SHP77 (cell line): Measurements from ENCODE around the gene RBM47.
A peak's percentile ranks its signal among the peaks of the same experiment; 100 is the strongest.
"Not testable (repeated sequence)": the region's sequence is repeated elsewhere in the genome, so short reads cannot be mapped to it uniquely, and the experiment has no call there.

ENCODE experiments used
- DNase-seq, 2 experiments: peaks; one replicate each; lab custom pipeline; 2025; lab: John Stamatoyannopoulos, UW

The RBM47 gene

DNA sequence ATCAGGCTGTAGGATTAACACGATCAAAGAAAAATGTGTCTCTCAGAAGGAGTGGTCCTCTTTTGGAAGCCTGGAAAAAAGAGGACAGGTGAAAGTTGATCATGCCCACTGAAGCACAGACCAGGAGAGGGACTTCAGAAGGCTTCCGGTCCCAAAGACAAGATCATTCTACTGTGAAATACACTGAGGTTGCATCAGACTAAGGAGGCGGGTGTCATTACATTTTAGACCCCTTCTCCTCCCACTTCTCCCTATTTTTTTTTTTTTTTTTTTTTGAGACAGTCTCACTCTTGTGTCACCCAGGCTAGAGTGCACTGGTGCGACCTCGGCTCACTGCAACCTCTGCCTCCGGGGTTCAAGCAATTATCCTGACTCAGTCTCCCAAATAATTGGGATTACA, 67.5 kb downstream of the RBM47 start:
- DNase-seq: no peak

- DNase-seq: not testable (repeated sequence)
Observed at GRCh38 chr4:40561543-40562177, 68.0 kb downstream of the RBM47 start.

DNA sequence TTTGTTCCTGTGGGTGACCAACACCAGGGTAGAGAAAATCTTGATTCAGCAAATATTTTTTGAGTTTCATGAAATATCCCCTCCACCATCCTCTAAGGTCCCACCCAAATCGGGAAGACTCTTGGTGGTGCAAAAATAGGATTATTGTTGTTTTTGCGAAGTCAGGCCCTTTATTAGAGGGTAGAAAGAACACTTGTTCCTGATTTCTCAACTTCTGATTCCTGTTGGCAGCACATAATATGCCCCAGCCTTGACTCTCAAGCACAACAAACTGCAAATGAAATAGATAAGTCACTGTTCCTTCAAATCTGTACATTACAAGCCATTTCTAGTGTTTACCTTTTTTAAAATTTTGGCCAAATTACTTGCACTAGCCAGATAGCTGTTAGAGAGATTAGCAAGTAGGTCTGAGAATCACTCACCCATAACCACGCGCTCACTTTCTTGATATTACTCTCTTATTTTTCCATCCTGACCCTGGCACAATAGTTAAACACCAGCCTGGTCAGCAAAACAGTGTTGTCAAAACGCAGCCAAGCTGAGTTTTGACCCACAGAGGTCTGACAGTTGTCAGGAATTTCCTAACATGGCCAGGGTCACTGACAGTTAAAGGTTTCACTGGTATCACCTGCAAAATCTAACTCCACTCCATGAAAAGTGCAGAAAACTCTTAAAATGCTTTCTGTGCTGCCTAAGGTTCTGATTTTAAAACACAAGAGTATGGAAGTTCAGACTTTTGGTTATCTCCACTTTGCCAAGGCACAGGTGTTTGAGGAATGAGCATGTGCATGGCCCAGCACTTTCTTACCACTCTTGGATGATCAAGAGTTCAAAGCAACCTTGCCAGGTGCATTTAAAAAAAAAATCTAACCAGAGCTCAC, 69.8 kb downstream of the RBM47 start:
- DNase-seq: no peak

GRCh38 chr4:40557736-40558135, 71.9 kb downstream of the RBM47 start:
- DNase-seq: no peak

- DNase-seq: no peak
Observed at GRCh38 chr4:40555176-40555900, 74.3 kb downstream of the RBM47 start.

- not testable (repeated sequence) for DNase-seq
Observed at GRCh38 chr4:40554641-40555040, 75.0 kb downstream of the RBM47 start.

DNA sequence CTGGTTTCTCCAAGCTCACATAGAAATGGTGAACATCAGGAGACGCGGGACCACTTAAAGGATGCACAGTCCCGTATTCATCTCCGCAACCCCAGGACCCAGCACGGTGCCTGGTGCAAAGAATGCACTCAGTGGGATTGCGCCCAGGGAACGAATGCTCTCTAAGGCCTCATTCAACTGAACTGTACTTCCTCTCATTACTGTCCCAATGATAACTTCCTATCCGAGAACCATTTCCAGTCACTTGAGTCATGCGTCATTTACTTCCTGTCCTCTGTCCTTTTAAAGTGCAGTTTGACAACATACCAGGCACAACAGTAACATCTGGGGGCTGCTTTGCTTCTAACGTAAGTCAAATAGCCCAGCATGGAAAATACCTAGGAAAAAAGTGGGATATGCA, 75.7 kb downstream of the RBM47 start:
- DNase-seq: no peak

DNA sequence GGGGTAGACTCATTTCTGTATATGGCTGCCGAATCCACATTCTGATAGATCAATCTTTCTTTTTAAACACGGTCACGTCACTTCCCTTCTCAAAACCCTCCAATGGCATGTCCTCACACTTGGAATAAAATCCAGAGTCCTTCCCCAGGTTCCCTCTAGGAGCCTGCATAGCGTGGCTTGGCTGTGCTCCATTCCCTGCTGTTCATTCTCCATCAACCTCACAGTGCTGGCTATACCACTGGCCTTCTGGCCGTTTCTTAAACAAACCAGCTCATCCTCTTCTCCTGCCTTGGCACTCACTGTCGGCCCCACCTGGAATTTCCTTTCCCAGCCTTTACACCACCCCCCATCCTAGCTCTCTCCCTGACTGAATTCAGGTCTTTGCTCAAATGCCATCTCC, 77.1 kb downstream of the RBM47 start:
- DNase-seq: no peak

DNA sequence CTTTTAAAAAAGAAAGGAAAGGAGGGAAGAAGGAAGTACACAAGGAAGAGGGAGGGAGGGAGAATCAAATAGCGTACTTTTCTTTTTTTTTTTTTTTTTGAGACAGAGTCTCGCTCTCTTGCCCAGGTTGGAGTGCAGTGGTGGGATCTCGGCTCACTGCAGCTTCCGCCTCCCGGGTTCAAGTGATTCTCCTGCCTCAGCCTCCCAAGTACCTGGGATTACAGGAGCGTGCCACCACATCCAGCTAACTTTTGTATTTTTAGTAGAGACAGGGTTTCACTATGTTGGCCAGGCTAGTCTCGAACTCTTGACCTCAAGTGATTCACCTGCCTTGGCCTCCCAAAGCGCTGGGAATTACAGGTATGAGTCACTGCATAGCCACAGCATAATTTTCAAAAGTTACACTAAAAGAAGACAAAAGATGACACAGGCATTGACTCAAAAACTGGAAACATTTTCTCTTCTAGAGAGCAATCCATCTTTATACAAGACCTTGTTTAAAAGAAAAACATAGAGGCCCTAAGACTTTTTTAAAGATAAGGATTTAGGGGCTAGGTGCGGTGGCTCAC, 78.0 kb downstream of the RBM47 start:
- not testable (repeated sequence) for DNase-seq

DNA sequence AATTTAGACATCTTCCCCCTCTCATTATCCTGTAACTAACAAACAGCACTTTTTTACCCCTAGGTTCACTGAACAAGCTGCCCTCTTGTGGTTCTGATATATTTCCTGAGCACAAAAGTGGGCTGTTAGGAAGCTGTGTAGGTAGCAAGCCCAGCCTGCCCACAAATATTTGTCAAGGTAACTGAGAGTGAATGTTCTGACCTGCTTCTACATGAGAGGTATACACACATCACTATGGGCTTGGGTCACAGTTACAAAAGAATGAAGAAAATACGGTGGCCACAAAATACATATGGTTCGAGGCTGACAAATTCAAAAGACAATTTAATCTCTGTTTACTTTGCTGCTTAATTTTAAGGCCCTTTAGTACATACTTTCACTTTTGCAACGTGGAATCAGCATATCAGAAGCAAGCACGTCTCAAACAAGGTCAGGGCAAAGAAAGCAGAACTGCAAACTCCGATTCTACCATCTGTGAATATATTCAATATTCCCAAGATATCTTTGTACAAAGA, 78.7 kb downstream of the RBM47 start:
- peak in 1 of 2 experiments; percentile 6 for DNase-seq

DNA sequence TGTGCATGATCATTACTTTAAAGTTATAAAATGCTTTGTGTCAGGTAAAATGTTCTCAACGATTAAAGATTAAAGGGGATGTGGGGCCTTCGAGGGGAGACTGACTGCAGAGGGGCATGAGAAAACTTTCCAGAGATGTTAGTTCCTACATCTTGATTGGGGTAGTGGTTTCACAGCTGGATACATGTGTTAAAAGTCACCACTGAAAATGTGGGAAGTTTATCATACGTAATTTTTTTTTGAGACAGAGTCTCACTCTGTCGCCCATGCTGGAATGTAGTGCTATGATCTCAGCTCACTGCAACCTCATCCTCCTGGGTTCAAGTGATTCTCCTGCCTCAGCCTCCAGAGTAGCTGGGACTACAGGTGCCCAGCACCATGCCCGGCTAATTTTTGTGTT, 79.5 kb downstream of the RBM47 start:
- no peak for DNase-seq

- DNase-seq: no peak
Observed at GRCh38 chr4:40548256-40548655, 81.4 kb downstream of the RBM47 start.

- DNase-seq: no peak
Observed at GRCh38 chr4:40547789-40548132, 81.9 kb downstream of the RBM47 start.

DNA sequence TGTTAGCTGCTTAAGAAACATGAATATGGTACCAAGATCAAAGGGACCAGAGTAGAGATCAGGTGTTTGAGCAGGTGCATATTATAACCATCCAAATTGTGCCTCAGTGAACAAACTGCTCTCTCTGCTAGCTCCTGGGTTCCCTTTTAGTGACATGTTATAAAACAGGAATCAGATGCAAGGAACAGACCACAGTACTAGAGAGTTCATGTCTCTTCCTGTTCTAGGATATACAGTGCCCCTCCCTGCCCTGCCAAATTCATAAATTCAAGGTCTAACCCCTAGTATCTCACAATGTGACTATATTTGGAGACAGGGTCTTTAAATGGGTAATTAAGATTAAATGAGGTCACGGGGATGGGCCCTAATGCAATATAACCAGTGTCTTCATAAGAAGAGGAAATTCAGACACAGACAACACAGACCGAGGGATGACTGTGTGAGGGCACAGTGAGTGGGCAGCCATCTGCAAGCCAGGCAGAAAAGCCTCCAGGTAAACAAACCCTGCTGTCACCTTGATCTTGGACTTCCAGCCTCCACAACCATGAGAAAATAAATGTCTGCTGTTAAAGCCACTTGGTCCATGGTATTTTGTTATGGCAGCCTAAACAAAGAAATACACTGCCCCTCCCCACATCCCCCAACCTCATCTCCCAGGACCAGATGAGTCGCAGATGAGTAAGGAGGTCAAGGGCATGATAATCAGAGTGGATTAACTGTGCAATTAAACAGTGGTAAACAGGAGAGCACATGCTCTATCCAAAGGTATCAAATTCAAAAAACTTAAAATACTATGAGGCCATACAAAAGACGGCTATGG, 82.5 kb downstream of the RBM47 start:
- no peak for DNase-seq

GRCh38 chr4:40546506-40546905, 83.2 kb downstream of the RBM47 start:
- DNase-seq: no peak

- DNase-seq: not testable (repeated sequence)
Observed at GRCh38 chr4:40545487-40545886, 84.2 kb downstream of the RBM47 start.

DNA sequence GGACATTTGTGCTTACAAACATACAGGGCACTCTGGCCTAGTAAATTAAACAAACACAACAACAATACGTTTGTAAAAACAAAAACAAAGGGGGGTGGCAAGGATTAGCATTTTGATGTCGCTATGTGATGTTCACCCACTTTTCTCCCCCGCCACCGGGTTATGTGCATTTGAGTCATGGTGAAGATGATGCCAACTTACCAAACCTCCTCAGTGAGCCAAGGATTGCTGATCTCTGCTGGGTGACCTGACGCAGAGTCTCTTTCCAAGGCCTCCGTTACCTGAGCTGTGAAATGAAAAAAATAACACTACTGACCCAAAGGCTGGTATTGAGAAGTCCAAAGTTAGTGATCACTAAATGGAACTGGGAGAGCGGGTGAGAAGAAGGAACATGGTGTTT, 85.4 kb downstream of the RBM47 start:
- DNase-seq: no peak

DNA sequence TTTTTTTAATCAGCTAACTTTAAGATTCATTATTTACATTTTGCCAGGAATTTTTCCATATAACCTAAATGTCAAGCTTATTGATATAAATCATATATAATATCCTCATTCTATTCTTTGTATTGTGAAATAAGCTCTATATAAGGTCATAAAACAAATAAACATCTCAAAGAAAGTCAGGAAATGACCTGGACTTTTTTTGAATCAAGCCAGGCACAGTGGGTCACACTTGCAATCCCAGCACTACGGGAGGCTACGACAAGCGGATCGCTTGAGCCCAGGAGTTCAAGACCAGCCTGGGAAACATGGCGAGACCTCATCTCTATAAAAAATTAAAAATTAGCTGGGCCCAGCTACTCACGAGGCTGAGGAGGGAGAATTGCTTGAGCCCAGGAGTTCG, 88.9 kb downstream of the RBM47 start:
- DNase-seq: no peak

DNA sequence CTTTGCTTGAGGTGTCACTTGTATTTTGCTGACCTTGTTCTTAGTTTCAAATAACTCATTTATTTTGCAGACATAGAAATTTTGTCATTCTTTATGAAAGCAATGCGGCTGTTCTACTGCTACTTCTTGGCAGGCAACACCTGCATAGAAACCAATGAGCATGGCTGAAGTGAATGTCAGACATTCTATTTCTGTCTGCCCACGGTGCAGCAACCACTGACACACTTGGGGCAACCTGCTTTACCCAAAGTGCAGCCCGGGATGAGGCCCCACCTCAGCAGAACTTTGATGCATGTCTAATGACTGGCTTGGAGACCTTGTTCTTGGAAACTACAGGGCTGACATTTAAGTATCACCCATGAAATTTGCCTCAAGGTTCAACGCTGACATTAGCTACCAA, 93.6 kb downstream of the RBM47 start:
- DNase-seq: no peak

GRCh38 chr4:40531636-40532023, 98.0 kb downstream of the RBM47 start:
- DNase-seq: no peak

DNA sequence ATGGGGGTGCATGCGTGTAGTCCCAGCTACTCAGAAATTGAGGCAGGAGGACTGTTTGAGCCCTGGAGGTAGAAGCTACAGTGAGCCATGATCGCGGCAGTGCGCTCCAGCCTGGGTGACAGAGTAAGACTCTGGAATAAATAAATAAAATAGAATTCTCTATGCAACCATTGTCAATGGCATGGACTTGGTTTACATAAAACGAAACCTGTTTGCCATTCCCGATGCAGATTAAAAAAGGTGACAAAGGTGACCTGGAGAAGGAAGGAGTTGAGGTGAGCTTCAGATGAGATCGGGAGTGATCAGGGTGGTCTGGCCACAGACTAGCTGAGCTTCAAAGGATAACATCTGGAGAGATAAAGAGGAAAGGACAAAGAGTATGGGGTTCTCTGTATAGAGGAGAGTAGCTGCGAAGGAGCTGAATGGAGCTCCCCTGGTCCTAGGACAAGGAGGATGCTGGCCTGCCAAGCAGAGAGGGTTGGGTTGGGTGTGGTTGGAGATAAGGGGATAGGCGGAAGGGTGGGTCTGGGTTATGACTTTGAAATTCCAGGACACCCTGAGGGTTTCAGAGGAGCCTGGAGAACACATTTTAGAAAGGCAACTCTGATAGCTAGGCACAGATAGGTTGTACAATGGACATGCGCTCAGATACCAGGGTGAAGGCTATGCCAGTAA, 98.6 kb downstream of the RBM47 start:
- DNase-seq: no peak
